T-helper 2 cell treated with Interferon-gamma antibody and Interleukin-4, amounts not matched to agents 100 ng/mL and 5 ng/mL, for 36 hours (primary cell): Measurements from ENCODE around the gene ZER1. TPM values are rescaled to one million over a fixed set of nuclear protein-coding genes. Genes with fewer than 3 reads are reported as not detected.

Experiments used
- total RNA-seq: library from RNA; stranded (reverse); gene quantifications from 2 replicates; pipeline ENCODE4 v1.2.3, GENCODE V29; 2022

ZER1 gene
- total RNA-seq, 1 donor from 2014 or later, result 16.3 TPM

Other genes starting within 250 kb of the ZER1 start
- gene SPTAN1, start 219.3 kb downstream of the ZER1 start, total RNA-seq, result 326 and 333 TPM in 2 replicates
- 51.9 and 57.6 TPM in 2 replicates for gene DYNC2I2, start 115.1 kb downstream of the ZER1 start, total RNA-seq
- gene SET, start 82.7 kb downstream of the ZER1 start, total RNA-seq, result 551 and 554 TPM in 2 replicates
- gene PKN3, start 69.4 kb downstream of the ZER1 start, total RNA-seq, result 12.9 and 13.8 TPM in 2 replicates
- 68.0 and 68.7 TPM in 2 replicates for gene ZDHHC12, start 47.8 kb downstream of the ZER1 start, total RNA-seq
- 21.1 and 22.2 TPM in 2 replicates for gene TBC1D13, start 15.3 kb upstream of the ZER1 start, total RNA-seq
- 14.3 and 15.3 TPM in 2 replicates for gene ENDOG, start 46.6 kb upstream of the ZER1 start, total RNA-seq
- gene SPOUT1, start 57.9 kb upstream of the ZER1 start, total RNA-seq, result 73.1 and 80.3 TPM in 2 replicates
- 15.7 and 17.4 TPM in 2 replicates for gene KYAT1, start 110.0 kb upstream of the ZER1 start, total RNA-seq
- gene LRRC8A, start 110.2 kb upstream of the ZER1 start, total RNA-seq, result 52.4 and 53.1 TPM in 2 replicates
- gene PHYHD1, start 149.1 kb upstream of the ZER1 start, total RNA-seq, result 1.2 and 1.9 TPM in 2 replicates
- 10.2 and 10.8 TPM in 2 replicates for gene DOLK, start 175.7 kb upstream of the ZER1 start, total RNA-seq
- 103 and 109 TPM in 2 replicates for gene NUP188, start 175.8 kb upstream of the ZER1 start, total RNA-seq